ENCODE results near the gene CABCOCO1.

DNA sequence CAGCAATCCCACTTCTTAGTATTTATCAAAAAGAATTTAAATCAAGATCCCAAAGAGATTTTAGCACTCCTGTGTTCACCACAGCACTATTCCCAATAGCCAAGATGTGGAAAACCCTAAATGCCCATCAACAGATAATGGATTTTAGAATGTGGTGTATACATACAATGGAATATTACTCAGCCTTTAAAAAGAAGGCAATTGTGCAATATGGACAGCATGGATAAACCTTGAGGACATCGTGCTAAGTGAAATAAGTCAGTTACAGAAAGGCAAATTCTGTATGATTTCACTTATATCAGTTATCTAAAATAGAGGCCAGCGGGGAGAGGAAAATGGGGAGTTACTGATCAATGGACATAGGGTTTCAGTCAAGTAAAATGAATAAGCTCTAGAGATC lies 66.9 kb downstream of the CABCOCO1 start:
- TF ChIP-seq, protein P1, sequence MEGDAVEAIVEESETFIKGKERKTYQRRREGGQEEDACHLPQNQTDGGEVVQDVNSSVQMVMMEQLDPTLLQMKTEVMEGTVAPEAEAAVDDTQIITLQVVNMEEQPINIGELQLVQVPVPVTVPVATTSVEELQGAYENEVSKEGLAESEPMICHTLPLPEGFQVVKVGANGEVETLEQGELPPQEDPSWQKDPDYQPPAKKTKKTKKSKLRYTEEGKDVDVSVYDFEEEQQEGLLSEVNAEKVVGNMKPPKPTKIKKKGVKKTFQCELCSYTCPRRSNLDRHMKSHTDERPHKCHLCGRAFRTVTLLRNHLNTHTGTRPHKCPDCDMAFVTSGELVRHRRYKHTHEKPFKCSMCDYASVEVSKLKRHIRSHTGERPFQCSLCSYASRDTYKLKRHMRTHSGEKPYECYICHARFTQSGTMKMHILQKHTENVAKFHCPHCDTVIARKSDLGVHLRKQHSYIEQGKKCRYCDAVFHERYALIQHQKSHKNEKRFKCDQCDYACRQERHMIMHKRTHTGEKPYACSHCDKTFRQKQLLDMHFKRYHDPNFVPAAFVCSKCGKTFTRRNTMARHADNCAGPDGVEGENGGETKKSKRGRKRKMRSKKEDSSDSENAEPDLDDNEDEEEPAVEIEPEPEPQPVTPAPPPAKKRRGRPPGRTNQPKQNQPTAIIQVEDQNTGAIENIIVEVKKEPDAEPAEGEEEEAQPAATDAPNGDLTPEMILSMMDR (conservative IDR thresholded peaks at IDR 0.05 in 1 of 2, IDR thresholded peaks at IDR 0.05 in 1 of 2; ENCODE audit: extremely low read depth in 1 of 2, insufficient read depth in 1 of 2, low read depth in 1 of 2, low read length in 2 of 2), result no peak
- TF ChIP-seq EZH2 (IDR thresholded peaks at IDR 0.05; ENCODE audit: borderline replicate concordance, low read length), result no peak

Measured in mammary epithelial cell (primary cell).